Left lobe of liver (tissue), 2 donors: ENCODE results near the gene SHMT1. TPM values are rescaled to one million over a fixed set of nuclear protein-coding genes. Genes with fewer than 3 reads are reported as not detected.
"Not testable (repeated sequence)": the region's sequence is repeated elsewhere in the genome, so short reads cannot be mapped to it uniquely, and the experiment has no call there.

Source experiments
- ATAC-seq: fragments of 200-7000 bp; cut with Tn5 transposase; one replicate; pipeline ENCODE4 v1.9.1; 2020; ENCODE audit warnings: mild to moderate bottlenecking, moderate library complexity
- DNase-seq: peaks from one replicate; pipeline ENCODE4 v3.0.0-alpha.2; 2020; ENCODE audit warnings: low spot score
- total RNA-seq: library from RNA; stranded (reverse); gene quantifications from one replicate; pipeline ENCODE4 v1.2.1, GENCODE V29; 2021
- donor health status: DM: no; HTN: no; CAD: no; lungs with moderate emphysema.
- donor health status: DM: no; HTN: yes; CAD: no.

Gene SHMT1
- total RNA-seq, result 439 TPM

GRCh38 chr17:18363101-18364049, at the start of gene SHMT1:
SHMT1 (minus strand) TSS chr17:18363550; CDS start chr17:18355981, 7,569 bp downstream.
- ATAC-seq (peak; percentile 87), DNase-seq (peak; percentile 99)

GRCh38 chr17:18412001-18412538, 48.7 kb upstream of the SHMT1 start:
- peak; percentile 81 for ATAC-seq
- DNase-seq, result not testable (repeated sequence)

GRCh38 chr17:18411377-18411864, 48.1 kb upstream of the SHMT1 start:
- ATAC-seq, result peak; percentile 52
- DNase-seq, result not testable (repeated sequence)

GRCh38 chr17:18410736-18411135, 47.4 kb upstream of the SHMT1 start:
- ATAC-seq, DNase-seq: not testable (repeated sequence)

- DNase-seq, ATAC-seq: not testable (repeated sequence)
These were observed 46.0 kb upstream of the SHMT1 start for GRCh38 chr17:18409321-18409720.

GRCh38 chr17:18408906-18409305, 45.6 kb upstream of the SHMT1 start:
- not testable (repeated sequence) for DNase-seq

GRCh38 chr17:18403604-18404003, 40.3 kb upstream of the SHMT1 start:
- DNase-seq, ATAC-seq: not testable (repeated sequence)

More at GRCh38 chr17:18408906-18409305, 45.6 kb upstream of the SHMT1 start:
- ATAC-seq, result not testable (repeated sequence)

- ATAC-seq, result peak; percentile 56
- not testable (repeated sequence) for DNase-seq
These were observed 39.8 kb upstream of the SHMT1 start for GRCh38 chr17:18403166-18403565.

GRCh38 chr17:18401872-18402590, 38.7 kb upstream of the SHMT1 start:
- DNase-seq, ATAC-seq: not testable (repeated sequence)

GRCh38 chr17:18388728-18389127, 25.4 kb upstream of the SHMT1 start:
- not testable (repeated sequence) for DNase-seq
- ATAC-seq, result peak; percentile 48

GRCh38 chr17:18388266-18388665, 24.9 kb upstream of the SHMT1 start:
- ATAC-seq, DNase-seq: not testable (repeated sequence)

- not testable (repeated sequence) for DNase-seq, ATAC-seq
These were observed 24.2 kb upstream of the SHMT1 start for GRCh38 chr17:18387583-18387982.

- DNase-seq, result not testable (repeated sequence)
These were observed 20.9 kb upstream of the SHMT1 start for GRCh38 chr17:18384271-18384670.

GRCh38 chr17:18383079-18383481, 19.7 kb upstream of the SHMT1 start:
- ATAC-seq, DNase-seq: not testable (repeated sequence)

More at GRCh38 chr17:18384271-18384670, 20.9 kb upstream of the SHMT1 start:
- not testable (repeated sequence) for ATAC-seq

- ATAC-seq (no peak), DNase-seq (no peak)
These were observed 19.2 kb upstream of the SHMT1 start for GRCh38 chr17:18382441-18383078.

- ATAC-seq, result no peak
- no peak for DNase-seq
These were observed 18.5 kb upstream of the SHMT1 start for GRCh38 chr17:18381953-18382245.

GRCh38 chr17:18381158-18381952, 18.0 kb upstream of the SHMT1 start:
- ATAC-seq, result no peak
- no peak for DNase-seq

GRCh38 chr17:18380471-18381157, 17.3 kb upstream of the SHMT1 start:
- DNase-seq, result no peak
- no peak for ATAC-seq
